Ectodermal cell (in vitro differentiated cells): ENCODE measurements around the gene HHIP.

ENCODE experiments used
- H3K27ac ChIP-seq: 2 replicates; pipeline ENCODE4 v1.7.0; 2013; ENCODE audit warnings: mild to moderate bottlenecking, low read depth, low read length; ENCODE audit not compliant: insufficient read depth, poor library complexity, severe bottlenecking
- H3K27me3 ChIP-seq: 2 replicates; pipeline ENCODE4 v1.7.0; 2013; ENCODE audit warnings: mild to moderate bottlenecking, low read length; ENCODE audit not compliant: insufficient read depth, control insufficient read depth, poor library complexity, severe bottlenecking
- H3K36me3 ChIP-seq: one replicate; pipeline ENCODE4 v1.7.0; 2013; ENCODE audit warnings: low read length; ENCODE audit not compliant: control insufficient read depth, insufficient read depth
- H3K4me1 ChIP-seq: one replicate; pipeline ENCODE4 v1.7.0; 2013; ENCODE audit warnings: low read length; ENCODE audit not compliant: control insufficient read depth, insufficient read depth
- H3K4me3 ChIP-seq: 2 replicates; pipeline ENCODE4 v1.7.0; 2013; ENCODE audit warnings: low read depth, low read length, control low read depth; ENCODE audit not compliant: insufficient read depth
- H3K9me3 ChIP-seq: 2 replicates; pipeline ENCODE4 v1.7.0; 2013; ENCODE audit warnings: mild to moderate bottlenecking, low read length, moderate library complexity; ENCODE audit not compliant: control insufficient read depth
- WGBS, 2 experiments: methylation state at CpG; one replicate each; pipeline ENCODE4 v1.1.7; 2013; ENCODE audit warnings: missing lambda C conversion rate in 2 of 2; 5-methylcytosine and 5-hydroxymethylcytosine counted together

The HHIP gene

DNA sequence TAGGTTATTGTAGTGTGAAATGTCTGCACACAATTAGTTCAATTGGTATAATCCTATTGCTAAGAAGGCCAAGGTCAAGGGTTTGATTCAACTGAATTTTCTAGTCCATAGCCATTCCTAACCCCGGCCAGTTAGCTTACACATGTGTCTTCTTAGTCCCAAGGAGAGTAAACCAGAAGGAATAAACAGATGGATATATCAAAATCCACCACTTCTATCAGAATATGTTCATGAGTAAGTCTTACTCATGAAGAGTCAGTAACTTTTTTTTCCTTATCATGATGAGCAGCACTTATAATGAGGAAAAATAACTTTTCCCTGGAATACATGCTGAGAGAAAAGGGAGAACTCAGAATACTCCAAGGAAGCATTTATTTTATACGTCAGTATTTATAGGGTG lies 9.5 kb downstream of the HHIP start:
- 90 to 93% methylated on average over 2 of the region's 2 CpGs for WGBS, 2 experiments
- peaks cover 2% of the 10 kb centered on the region for H3K4me1 ChIP-seq
- no peaks in the 10 kb centered on the region for H3K36me3 ChIP-seq
- H3K27ac ChIP-seq = no peak overlapping the region
- peaks cover 5% of the 10 kb centered on the region for H3K27me3 ChIP-seq
- no peak overlapping the region for H3K4me3 ChIP-seq
- no peaks in the 10 kb centered on the region for H3K9me3 ChIP-seq

DNA sequence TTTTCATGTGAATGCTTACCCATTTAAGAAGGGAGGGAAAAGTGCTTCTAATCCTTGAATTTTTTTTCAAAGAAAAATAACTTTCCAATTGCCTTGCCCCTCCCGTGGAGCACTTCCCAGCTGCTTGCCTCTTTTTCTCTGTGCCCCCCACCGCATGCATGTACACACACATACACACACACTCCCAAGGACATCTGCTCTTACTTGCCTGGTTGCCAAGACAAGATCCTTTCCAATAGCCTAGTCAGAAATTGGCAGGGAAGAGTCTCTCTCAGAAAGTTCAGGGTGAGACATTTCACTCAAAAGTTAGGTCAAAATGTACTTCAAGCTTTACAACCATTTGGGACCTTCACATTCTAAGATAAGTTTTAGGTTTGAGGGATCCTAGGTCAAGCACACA lies 10.9 kb downstream of the HHIP start:
- no peaks in the 10 kb centered on the region for H3K9me3 ChIP-seq
- 68 to 78% methylated on average over 2 of the region's 2 CpGs for WGBS, 2 experiments
- H3K27me3 ChIP-seq = no peaks in the 10 kb centered on the region
- H3K27ac ChIP-seq = no peak overlapping the region
- no peak overlapping the region for H3K4me3 ChIP-seq
- no peaks in the 10 kb centered on the region for H3K36me3 ChIP-seq
- H3K4me1 ChIP-seq = no peaks in the 10 kb centered on the region

GRCh38 chr4:144658015-144658567 lies 12.1 kb downstream of the HHIP start:
- 95 to 97% methylated on average over 7 of the region's 8 CpGs for WGBS, 2 experiments
- Histone ChIP-seq H3K36me3 (no peaks in the 10 kb centered on the region), H3K27ac (no peak overlapping the region), H3K4me1 (no peaks in the 10 kb centered on the region), H3K4me3 (no peak overlapping the region), H3K27me3 (no peaks in the 10 kb centered on the region), H3K9me3 (no peaks in the 10 kb centered on the region)

DNA sequence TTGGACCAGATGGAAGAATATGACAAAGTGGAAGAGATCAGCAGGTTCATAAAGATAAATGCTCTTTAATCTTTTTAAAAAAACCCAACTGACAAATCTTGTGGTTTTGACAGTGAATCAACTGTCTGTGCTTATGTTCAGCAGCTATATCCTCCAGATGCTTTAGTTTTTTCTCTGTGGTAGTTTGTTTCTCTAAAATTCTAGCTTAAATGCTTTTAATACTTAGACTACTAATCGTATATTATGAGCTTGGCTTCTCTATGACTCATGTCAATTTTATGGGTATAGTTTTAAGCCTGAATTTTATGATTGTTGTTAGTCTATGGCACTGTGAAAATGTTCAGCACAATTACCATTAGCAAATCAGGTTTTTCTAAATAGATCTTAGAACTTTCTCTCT lies 12.9 kb downstream of the HHIP start:
- H3K27me3 ChIP-seq = no peaks in the 10 kb centered on the region
- H3K4me3 ChIP-seq = no peak overlapping the region
- no peaks in the 10 kb centered on the region for H3K36me3 ChIP-seq
- no peaks in the 10 kb centered on the region for H3K4me1 ChIP-seq
- no peak overlapping the region for H3K27ac ChIP-seq
- no peaks in the 10 kb centered on the region for H3K9me3 ChIP-seq
- no CpG with 5 or more reads among the region's 1 CpG for WGBS, 2 experiments

DNA sequence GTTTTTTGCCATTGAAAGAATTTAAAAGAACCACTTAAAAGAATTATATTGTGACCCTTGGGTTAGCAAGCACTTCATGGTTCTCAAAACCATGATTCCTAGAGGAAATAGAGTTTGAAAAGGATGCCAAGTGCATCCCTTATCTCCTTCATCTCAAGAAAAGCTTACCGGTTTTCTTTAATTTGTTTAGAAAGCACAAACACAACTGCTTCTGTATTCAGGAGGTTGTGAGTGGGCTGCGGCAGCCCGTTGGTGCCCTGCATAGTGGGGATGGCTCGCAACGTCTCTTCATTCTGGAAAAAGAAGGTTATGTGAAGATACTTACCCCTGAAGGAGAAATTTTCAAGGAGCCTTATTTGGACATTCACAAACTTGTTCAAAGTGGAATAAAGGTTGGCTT lies 13.5 kb downstream of the HHIP start:
- no peaks in the 10 kb centered on the region for H3K36me3 ChIP-seq
- H3K4me3 ChIP-seq = no peak overlapping the region
- H3K27ac ChIP-seq = no peak overlapping the region
- H3K9me3 ChIP-seq = no peaks in the 10 kb centered on the region
- 90 to 92% methylated on average over 5 of the region's 5 CpGs for WGBS, 2 experiments
- H3K27me3 ChIP-seq = no peaks in the 10 kb centered on the region
- no peaks in the 10 kb centered on the region for H3K4me1 ChIP-seq

DNA sequence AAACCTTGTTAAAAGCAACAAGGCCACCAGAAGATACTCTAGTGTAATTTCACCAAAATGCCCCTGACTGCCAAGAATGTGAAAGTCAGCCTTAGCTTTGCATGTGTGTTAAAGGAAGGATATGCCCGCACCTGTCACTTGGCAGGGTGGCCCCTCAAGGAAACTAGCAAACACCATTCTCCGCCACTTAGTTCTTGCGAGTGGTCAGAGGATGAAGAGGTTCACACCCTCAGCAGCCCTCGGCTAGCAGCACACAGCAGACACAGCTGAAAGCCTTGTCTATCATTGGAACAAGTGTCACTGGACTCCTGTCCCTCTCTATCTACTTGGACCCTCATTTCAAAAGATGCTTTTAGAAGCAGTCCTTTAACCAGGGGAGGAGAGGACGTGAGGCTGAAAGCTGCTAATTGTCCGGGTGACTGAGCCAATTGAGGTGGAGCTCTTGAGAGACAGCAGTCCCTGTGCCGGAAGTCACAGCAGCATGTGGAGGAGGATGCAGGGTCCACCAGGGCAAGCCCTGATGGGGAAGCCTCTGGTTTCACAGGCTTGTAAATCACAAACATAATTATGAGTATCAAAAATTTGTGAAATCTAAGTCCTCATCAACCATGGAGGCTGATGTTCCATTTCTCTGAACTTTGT lies 18.0 kb downstream of the HHIP start:
- WGBS, 2 experiments = 77% methylated on average over 7 of the region's 7 CpGs
- Histone ChIP-seq H3K4me3 (no peak overlapping the region), H3K36me3 (no peaks in the 10 kb centered on the region)

GRCh38 chr4:144666539-144667175 lies 20.7 kb downstream of the HHIP start:
- no peak overlapping the region for H3K4me3 ChIP-seq
- H3K27me3 ChIP-seq = no peaks in the 10 kb centered on the region
- H3K36me3 ChIP-seq = no peaks in the 10 kb centered on the region
- H3K9me3 ChIP-seq = no peaks in the 10 kb centered on the region
- no peak overlapping the region for H3K27ac ChIP-seq
- H3K4me1 ChIP-seq = no peaks in the 10 kb centered on the region
- 95 to 96% methylated on average over 2 of the region's 2 CpGs for whole genome bisulfite sequencing, 2 experiments

More for the DNA sequence above, 18.0 kb downstream of the HHIP start:
- H3K27me3 ChIP-seq = no peaks in the 10 kb centered on the region
- no peaks in the 10 kb centered on the region for H3K9me3 ChIP-seq
- H3K4me1 ChIP-seq = no peaks in the 10 kb centered on the region
- H3K27ac ChIP-seq = no peak overlapping the region

- Histone ChIP-seq H3K27me3 (no peaks in the 10 kb centered on the region), H3K36me3 (no peaks in the 10 kb centered on the region), H3K27ac (no peak overlapping the region), H3K9me3 (no peaks in the 10 kb centered on the region), H3K4me1 (no peaks in the 10 kb centered on the region), H3K4me3 (no peak overlapping the region)
- WGBS, 2 experiments = 72 to 89% methylated on average over 2 of the region's 2 CpGs
These were observed 21.5 kb downstream of the HHIP start for GRCh38 chr4:144667500-144667899.

GRCh38 chr4:144670776-144671175 lies 24.8 kb downstream of the HHIP start:
- Histone ChIP-seq H3K36me3 (no peaks in the 10 kb centered on the region), H3K4me1 (no peaks in the 10 kb centered on the region), H3K4me3 (no peak overlapping the region), H3K27me3 (no peaks in the 10 kb centered on the region), H3K9me3 (no peaks in the 10 kb centered on the region), H3K27ac (no peak overlapping the region)
- WGBS, 2 experiments = 94 to 95% methylated on average over 5 of the region's 5 CpGs

GRCh38 chr4:144674711-144675110 lies 28.8 kb downstream of the HHIP start:
- Histone ChIP-seq H3K27ac (no peak overlapping the region), H3K4me1 (no peaks in the 10 kb centered on the region), H3K9me3 (no peaks in the 10 kb centered on the region), H3K27me3 (no peaks in the 10 kb centered on the region), H3K36me3 (no peaks in the 10 kb centered on the region), H3K4me3 (no peak overlapping the region)
- WGBS, 2 experiments = 40 to 63% methylated on average over 1 of the region's 1 CpG
